Measurements from ENCODE around the gene L1CAM.

Gene L1CAM, protein sequence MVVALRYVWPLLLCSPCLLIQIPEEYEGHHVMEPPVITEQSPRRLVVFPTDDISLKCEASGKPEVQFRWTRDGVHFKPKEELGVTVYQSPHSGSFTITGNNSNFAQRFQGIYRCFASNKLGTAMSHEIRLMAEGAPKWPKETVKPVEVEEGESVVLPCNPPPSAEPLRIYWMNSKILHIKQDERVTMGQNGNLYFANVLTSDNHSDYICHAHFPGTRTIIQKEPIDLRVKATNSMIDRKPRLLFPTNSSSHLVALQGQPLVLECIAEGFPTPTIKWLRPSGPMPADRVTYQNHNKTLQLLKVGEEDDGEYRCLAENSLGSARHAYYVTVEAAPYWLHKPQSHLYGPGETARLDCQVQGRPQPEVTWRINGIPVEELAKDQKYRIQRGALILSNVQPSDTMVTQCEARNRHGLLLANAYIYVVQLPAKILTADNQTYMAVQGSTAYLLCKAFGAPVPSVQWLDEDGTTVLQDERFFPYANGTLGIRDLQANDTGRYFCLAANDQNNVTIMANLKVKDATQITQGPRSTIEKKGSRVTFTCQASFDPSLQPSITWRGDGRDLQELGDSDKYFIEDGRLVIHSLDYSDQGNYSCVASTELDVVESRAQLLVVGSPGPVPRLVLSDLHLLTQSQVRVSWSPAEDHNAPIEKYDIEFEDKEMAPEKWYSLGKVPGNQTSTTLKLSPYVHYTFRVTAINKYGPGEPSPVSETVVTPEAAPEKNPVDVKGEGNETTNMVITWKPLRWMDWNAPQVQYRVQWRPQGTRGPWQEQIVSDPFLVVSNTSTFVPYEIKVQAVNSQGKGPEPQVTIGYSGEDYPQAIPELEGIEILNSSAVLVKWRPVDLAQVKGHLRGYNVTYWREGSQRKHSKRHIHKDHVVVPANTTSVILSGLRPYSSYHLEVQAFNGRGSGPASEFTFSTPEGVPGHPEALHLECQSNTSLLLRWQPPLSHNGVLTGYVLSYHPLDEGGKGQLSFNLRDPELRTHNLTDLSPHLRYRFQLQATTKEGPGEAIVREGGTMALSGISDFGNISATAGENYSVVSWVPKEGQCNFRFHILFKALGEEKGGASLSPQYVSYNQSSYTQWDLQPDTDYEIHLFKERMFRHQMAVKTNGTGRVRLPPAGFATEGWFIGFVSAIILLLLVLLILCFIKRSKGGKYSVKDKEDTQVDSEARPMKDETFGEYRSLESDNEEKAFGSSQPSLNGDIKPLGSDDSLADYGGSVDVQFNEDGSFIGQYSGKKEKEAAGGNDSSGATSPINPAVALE

GRCh38 chrX:153885968-153886903 lies at the start of gene L1CAM:
Gene L1CAM (minus strand): TSS chrX:153886173. CDS start chrX:153875836, 10,337 bp downstream.
- no peak for FAIRE-seq

- no peak for FAIRE-seq
Measured at GRCh38 chrX:153935326-153935851, 49.4 kb upstream of the L1CAM start.

- FAIRE-seq, result no peak
Measured at GRCh38 chrX:153934762-153935325, 48.9 kb upstream of the L1CAM start, which contains the start of gene NAA10. Gene NAA10 (minus strand): TSS chrX:153935037. CDS start chrX:153934904, 133 bp downstream.

DNA sequence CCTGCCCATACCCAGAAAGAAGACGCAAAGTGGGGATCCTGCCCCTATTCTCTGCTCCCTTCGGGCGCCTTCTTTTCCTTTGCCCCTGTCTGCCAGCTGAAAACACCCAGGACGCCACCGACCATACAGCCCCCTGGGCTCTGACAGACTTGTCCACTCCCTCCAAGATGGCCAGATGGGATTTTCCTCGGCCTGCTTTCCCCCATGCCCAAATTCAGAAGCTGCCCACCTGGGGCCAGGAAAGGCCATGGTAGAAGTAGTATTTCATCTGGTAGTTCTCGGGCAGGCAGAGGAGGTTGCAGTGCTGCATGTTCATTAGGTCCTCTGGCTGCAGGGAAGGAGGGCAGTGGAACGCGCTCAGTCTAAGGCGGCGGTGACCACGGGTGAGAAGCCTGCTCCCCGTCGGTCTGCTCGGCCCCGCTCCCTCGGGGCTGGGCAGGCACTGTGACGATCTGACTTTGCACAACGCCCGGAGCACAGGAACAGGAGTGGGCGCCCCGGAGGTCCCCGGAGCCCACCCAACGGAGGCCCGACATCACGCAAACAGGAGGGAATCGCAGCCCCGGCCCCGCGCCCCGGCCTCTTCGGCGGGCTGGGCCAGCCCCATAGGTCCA lies 48.3 kb upstream of the L1CAM start:
- no peak for FAIRE-seq

GRCh38 chrX:153933748-153934147 lies 47.8 kb upstream of the L1CAM start:
- FAIRE-seq, result no peak

GRCh38 chrX:153932220-153932915 lies 46.4 kb upstream of the L1CAM start:
- no peak for FAIRE-seq

DNA sequence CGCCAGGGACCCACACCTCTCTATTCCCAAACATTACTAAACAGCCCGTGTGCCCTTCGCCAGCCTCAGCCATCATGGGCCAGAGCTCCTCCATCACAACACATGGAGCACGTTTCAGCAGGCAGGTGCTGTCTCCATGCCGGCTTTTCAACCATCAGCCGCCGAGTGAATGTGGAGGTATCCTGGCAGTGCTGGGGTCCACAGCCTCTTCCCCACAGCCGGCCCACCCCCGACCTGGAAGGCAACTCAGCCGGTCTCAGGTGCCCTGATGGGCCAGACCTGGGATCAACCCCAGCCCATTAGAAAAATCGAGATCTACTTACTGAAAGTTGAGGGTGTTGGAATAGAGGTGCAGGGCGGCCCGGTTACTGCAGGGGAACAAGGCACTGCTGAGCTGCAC lies 45.8 kb upstream of the L1CAM start:
- no peak for FAIRE-seq

DNA sequence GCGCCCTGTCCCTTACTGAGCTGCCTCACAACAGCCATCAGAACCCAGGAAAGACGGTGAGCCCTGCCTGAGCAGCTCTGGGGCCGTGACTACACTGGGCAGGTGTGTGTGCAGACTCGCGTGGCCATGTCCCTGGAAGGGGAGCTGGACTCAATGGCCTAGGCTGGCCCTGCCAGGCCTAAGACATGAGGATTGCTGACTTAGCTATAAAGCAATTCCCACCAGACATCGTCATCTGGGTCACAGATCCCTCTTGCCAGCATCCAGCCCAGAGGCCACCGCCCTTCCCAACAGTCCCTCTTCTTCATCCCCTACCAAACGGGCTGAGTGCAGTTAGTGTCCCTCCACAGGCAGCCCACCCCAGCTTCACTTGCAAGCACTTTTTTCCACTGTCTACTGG lies 45.2 kb upstream of the L1CAM start:
- no peak for FAIRE-seq

GRCh38 chrX:153930011-153930910 lies 44.3 kb upstream of the L1CAM start:
- no peak for FAIRE-seq

GRCh38 chrX:153929576-153929975 lies 43.6 kb upstream of the L1CAM start:
- FAIRE-seq, result no peak

DNA sequence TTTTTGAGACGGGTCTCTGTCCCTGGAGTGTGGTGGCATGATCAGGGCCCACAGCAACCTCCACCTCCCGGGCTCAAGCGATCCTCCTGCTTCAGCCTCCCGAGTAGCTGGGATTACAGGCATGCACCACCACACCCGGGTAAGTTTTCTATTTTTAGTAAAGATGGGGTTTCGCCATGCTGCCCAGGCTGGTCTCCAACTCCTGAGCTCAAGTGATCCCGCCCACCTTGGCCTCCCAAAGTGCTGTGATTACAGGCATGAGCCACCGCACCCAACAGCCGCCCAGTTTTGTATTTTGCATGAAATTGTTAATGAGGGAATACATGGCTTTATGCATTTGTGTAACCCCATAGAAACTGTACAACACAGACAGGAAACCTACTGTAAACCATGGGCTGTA lies 42.9 kb upstream of the L1CAM start:
- no peak for FAIRE-seq

DNA sequence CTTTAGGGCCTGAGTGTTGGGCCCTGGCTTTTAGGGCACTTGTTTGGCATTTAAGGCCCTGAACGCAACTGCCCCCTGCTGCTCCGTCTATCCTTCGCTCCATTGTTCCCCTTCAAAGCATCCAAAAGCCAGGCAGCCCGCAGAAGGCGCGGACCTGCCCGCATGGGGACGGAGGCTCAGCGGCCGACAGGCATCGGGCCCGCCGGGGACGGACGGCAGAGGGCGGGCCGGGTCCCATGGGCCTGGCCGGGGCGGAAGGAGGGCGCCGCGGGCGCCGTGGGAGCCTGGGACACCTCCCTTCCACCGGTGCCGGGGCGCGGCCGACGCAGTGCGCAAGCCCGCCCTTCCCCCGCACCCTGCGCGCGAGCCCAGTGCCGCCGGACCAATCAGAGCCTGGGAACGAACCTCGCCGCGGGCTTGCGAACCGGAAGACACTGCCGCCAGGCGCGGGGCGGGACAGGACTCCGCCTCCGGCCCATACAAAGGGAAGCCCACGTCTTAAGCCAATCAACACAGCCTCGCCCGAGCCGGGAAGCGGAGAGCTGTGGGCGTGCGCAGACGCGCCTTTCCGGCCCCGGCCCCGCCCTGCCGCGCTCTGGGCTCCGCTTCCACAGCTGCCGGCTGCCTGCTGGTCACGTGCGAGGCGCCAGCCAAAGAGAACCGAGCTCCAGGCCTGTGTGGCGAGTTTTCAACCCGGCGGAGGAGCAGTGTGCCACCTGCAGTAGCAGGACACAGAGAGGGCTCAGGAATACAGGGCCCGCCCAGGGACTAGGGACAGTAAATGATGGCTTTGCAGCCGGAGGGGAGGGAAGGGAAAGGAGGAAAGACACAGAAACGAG lies 42.2 kb upstream of the L1CAM start:
- FAIRE-seq, result peak; percentile 84

- no peak for FAIRE-seq
Measured at GRCh38 chrX:153927672-153927921, 41.6 kb upstream of the L1CAM start.

GRCh38 chrX:153926858-153927671 lies 41.1 kb upstream of the L1CAM start:
- FAIRE-seq, result no peak

DNA sequence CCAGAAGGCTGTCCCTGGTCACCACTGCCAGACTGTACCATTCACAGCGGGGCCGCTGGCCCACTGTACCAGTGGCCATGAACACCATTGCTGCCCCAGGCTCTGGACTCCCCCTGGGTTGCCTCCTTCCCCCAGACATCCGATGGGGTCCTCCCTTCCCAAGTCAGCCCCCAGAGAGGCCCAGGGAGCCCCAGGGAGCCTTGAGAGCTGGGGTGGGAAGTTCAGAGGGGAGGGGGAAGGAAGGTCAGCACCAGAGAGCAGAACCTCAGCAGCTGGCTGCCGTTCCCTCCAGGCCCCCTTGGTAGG lies 40.5 kb upstream of the L1CAM start:
- FAIRE-seq, result no peak

- no peak for FAIRE-seq
Measured at GRCh38 chrX:153925739-153926551, 40.0 kb upstream of the L1CAM start, which contains the start of gene ARHGAP4. Gene ARHGAP4 (minus strand): TSS chrX:153926264. CDS start chrX:153926202, 62 bp downstream.

DNA sequence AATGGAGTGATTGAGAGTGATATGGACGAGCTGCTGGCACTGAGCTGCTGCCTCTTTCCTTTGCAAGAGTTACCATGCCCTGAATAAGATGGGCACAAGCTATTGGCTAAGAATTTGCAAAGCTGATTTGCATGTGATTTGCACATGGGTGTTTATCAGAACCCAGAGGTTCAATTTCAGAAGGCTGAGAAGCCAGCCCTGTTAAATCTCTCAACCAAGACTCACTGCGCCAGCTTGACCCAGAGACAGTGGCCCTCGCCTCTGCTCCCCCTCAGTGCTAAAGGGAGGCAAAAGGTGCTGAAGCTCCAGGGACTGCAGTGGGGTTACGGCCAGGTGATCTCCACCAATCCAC lies 39.4 kb upstream of the L1CAM start:
- no peak for FAIRE-seq

All from TTC549 (cell line).